PC-9 (cell line): Measurements from ENCODE around the gene NT5DC1.

Source experiments
- CTCF ChIP-seq: fragments of 200-600 bp; sonication (generic); conservative IDR thresholded peaks from 2 replicates; pipeline ENCODE4 v1.6.1; 2017; ENCODE audit warnings: mixed run types, antibody characterized with exemption, mild to moderate bottlenecking, moderate library complexity
- EZH2 ChIP-seq: fragments of 200-600 bp; sonication (generic); IDR thresholded peaks from 2 replicates; pipeline ENCODE4 v1.8.0; 2017; ENCODE audit warnings: antibody characterized with exemption, low read depth

- TF ChIP-seq CTCF (no peak), EZH2 (no peak)
Measured at GRCh38 chr6:116136933-116137340, 36.3 kb downstream of the NT5DC1 start.
